Gastroesophageal sphincter (tissue), 3 donors: ENCODE results near the gene REC114.

Source experiments
- EP300 ChIP-seq: sonication (generic); formaldehyde crosslinking; IDR thresholded peaks from one replicate; pipeline ENCODE4 v1.6.1; 2017; ENCODE audit warnings: antibody characterized with exemption, mild to moderate bottlenecking
- POLR2A ChIP-seq, 2 donors: fragments of 450-650 bp; IDR thresholded peaks; one replicate each; pipeline ENCODE4 v1.6.1; 2017; ENCODE audit warnings: antibody characterized with exemption in 2 of 2, mild to moderate bottlenecking in 2 of 2, moderate library complexity in 1 of 2
- POLR2AphosphoS5 ChIP-seq: sonication (generic); formaldehyde crosslinking; IDR thresholded peaks from one replicate; pipeline ENCODE4 v1.6.1; 2017; ENCODE audit warnings: antibody characterized with exemption
- TF ChIP-seq, protein P1 (sequence below), 4 experiments: fragments of 200-600 bp in 2 of 4; fragments of 450-650 bp in 2 of 4; sonication (generic) in 1 of 4; IDR thresholded peaks; one replicate each; pipeline ENCODE4 v1.5.1; 2017 to 2019; ENCODE audit warnings: antibody characterized with exemption in 4 of 4, mild to moderate bottlenecking in 2 of 4, moderate library complexity in 2 of 4

DNA sequence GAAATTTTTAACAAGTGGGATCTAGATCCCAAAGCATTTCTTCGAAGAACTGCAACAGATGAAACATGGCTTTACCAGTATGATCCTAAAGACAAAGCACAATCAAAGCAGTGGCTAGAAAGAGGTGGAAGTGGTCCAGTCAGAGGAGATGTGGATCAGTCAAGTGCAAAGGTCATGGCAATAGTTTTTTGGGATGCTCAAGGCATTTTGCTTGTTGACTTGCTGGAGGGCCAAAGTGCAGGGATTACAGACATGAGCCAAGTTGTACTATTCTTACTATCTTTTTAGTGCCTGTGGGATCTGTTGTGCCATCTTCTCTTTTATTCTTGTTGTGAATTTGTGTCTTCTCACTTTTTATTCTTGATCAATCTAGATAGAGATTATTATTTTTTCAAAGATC lies 82.0 kb downstream of the REC114 start:
- TF ChIP-seq POLR2AphosphoS5 (no peak), POLR2A (IDR thresholded peaks at IDR 0.05) (no peak), EP300 (no peak)
- TF ChIP-seq, protein P1, sequence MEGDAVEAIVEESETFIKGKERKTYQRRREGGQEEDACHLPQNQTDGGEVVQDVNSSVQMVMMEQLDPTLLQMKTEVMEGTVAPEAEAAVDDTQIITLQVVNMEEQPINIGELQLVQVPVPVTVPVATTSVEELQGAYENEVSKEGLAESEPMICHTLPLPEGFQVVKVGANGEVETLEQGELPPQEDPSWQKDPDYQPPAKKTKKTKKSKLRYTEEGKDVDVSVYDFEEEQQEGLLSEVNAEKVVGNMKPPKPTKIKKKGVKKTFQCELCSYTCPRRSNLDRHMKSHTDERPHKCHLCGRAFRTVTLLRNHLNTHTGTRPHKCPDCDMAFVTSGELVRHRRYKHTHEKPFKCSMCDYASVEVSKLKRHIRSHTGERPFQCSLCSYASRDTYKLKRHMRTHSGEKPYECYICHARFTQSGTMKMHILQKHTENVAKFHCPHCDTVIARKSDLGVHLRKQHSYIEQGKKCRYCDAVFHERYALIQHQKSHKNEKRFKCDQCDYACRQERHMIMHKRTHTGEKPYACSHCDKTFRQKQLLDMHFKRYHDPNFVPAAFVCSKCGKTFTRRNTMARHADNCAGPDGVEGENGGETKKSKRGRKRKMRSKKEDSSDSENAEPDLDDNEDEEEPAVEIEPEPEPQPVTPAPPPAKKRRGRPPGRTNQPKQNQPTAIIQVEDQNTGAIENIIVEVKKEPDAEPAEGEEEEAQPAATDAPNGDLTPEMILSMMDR (IDR thresholded peaks at IDR 0.05): no peak
